ENCODE data around the gene ZMIZ1. TPM values are rescaled to one million over a fixed set of nuclear protein-coding genes. Genes with fewer than 3 reads are reported as not detected.

Gene ZMIZ1
- total RNA-seq, 4 donors from 2014 or later = 65.5 to 88.2 (median 69.3) TPM

- Histone ChIP-seq H3K36me3 (peaks cover 0 to 5% (median 0%) of the 10 kb centered on the region in 3 donors), H3K4me3 (no peak overlapping the region), H3K4me1 (peaks cover 6 to 100% (median 69%) of the 10 kb centered on the region in 4 donors), H3K27ac (peak overlapping the region in 2 of 4 donors; percentile 45 to 92), H3K27me3 (no peaks in the 10 kb centered on the region), H3K9me3 (no peaks in the 10 kb centered on the region)
- 59 to 66% methylated on average over 11 to 16 of the region's 16 CpGs for WGBS, 2 donors
- TF ChIP-seq CTCF (IDR thresholded peaks at IDR 0.05) (no peak), EP300 (IDR thresholded peaks at IDR 0.05) (no peak), POLR2A (IDR thresholded peaks at IDR 0.05) (no peak)
- DNase-seq (ENCODE audit: low spot score in 2 of 2) = peak in 1 of 2 donors; percentile 55
These were observed 201.9 kb downstream of the ZMIZ1 start for GRCh38 chr10:79270466-79271246.

DNA sequence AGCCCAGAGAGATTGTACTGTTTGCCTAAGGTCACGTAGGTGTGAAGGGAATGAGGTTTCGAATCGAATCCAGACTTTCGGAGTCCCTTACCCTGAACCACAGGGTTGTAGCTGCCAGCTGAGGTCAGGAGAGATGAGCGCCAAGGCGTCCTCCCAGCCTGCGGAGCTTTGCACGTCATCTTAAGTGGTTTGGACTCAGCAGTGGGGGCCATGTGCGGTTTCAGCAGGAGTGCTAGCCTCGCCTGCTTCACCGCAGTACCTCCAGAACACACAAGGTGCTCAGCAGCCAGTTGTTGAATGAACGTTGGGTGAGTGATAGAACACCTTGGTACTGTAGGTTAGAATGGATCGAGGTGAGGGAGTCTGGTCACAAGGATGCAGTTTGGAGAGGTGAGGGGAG is 203.6 kb downstream of the ZMIZ1 start:
- 79 to 80% methylated on average over 13 of the region's 13 CpGs for WGBS, 2 donors
- TF ChIP-seq POLR2A (IDR thresholded peaks at IDR 0.05) = no peak
- TF ChIP-seq EP300 (IDR thresholded peaks at IDR 0.05) = no peak
- no peak for TF ChIP-seq CTCF (IDR thresholded peaks at IDR 0.05)
- H3K4me1 ChIP-seq = peaks cover 6 to 100% (median 56%) of the 10 kb centered on the region in 4 donors
- peaks cover 0 to 16% (median 2%) of the 10 kb centered on the region in 3 donors for H3K36me3 ChIP-seq
- DNase-seq (ENCODE audit: low spot score in 2 of 2) = no peak
- no peaks in the 10 kb centered on the region for H3K27me3 ChIP-seq
- H3K27ac ChIP-seq = peak overlapping the region; percentile 74 to 92 (median 84)
- H3K9me3 ChIP-seq = no peaks in the 10 kb centered on the region
- no peak overlapping the region for H3K4me3 ChIP-seq

- peaks cover 0 to 27% (median 9%) of the 10 kb centered on the region in 3 donors for H3K36me3 ChIP-seq
- peak in 1 of 2 donors; percentile 37 for DNase-seq (ENCODE audit: low spot score in 2 of 2)
- WGBS, 2 donors = 44 to 47% methylated on average over 9 to 10 of the region's 10 CpGs
- no peaks in the 10 kb centered on the region for H3K9me3 ChIP-seq
- H3K27ac ChIP-seq = peak overlapping the region; percentile 74 to 92 (median 84)
- H3K27me3 ChIP-seq = no peaks in the 10 kb centered on the region
- no peak overlapping the region for H3K4me3 ChIP-seq
- H3K4me1 ChIP-seq = peaks cover 6 to 88% (median 46%) of the 10 kb centered on the region in 4 donors
- peak in 1 of 2 donors; percentile 38 for TF ChIP-seq EP300 (IDR thresholded peaks at IDR 0.05)
- no peak for TF ChIP-seq CTCF (IDR thresholded peaks at IDR 0.05)
These were observed 204.8 kb downstream of the ZMIZ1 start for GRCh38 chr10:79273604-79274003.

GRCh38 chr10:79274279-79275104 is 205.7 kb downstream of the ZMIZ1 start:
- TF ChIP-seq CTCF (IDR thresholded peaks at IDR 0.05) (peak in 3 of 5 experiments; percentile 3 to 63 (median 44)), POLR2A (IDR thresholded peaks at IDR 0.05) (peak in 1 of 2 donors; percentile 6), EP300 (IDR thresholded peaks at IDR 0.05) (peak; percentile 27 to 96)
- WGBS, 2 donors = 12 to 39% methylated on average over 21 to 30 of the region's 32 CpGs
- Histone ChIP-seq H3K9me3 (no peaks in the 10 kb centered on the region), H3K36me3 (peaks cover 0 to 34% (median 9%) of the 10 kb centered on the region in 3 donors), H3K4me1 (peaks cover 6 to 80% (median 43%) of the 10 kb centered on the region in 4 donors), H3K4me3 (no peak overlapping the region), H3K27me3 (no peaks in the 10 kb centered on the region), H3K27ac (peak overlapping the region; percentile 74 to 95 (median 86))
- DNase-seq (ENCODE audit: low spot score in 2 of 2) = peak; percentile 66 to 75
